Common myeloid progenitor, CD34-positive (primary cell): Measurements from ENCODE around the gene CEP55.

Experiments
- CTCF ChIA-PET: fragments of 350-600 bp; sonication (Branson Sonifier 250); formaldehyde crosslinking; loops from one replicate; lab custom pipeline; 2021; ENCODE audit warnings: antibody characterized with exemption; lab: Charles Lee
- POLR2A ChIA-PET: fragments of 350-600 bp; sonication (Branson Sonifier 250); formaldehyde crosslinking; loops from one replicate; lab custom pipeline; 2021; ENCODE audit warnings: antibody characterized with exemption; lab: Charles Lee
- DNase-seq, 3 donors: peaks; one replicate each; pipeline versions ENCODE4 v3.0.0 to v3.0.0-alpha.2; 2013
- H3K27ac ChIP-seq, 2 experiments: 1 replicate in 1 of 2; 2 replicates in 1 of 2; pipeline ENCODE4 v1.7.0; 2013; ENCODE audit warnings: inconsistent platforms in 2 of 2, low read length in 2 of 2, mild to moderate bottlenecking in 2 of 2, low read depth in 1 of 2, moderate library complexity in 1 of 2; ENCODE audit not compliant: severe bottlenecking in 2 of 2, insufficient read depth in 1 of 2, poor library complexity in 1 of 2
- H3K27me3 ChIP-seq, 5 experiments: replicated peaks in 2 of 5; 1 replicate in 3 of 5; 2 replicates in 2 of 5; pipeline versions ENCODE4 v1.6.1 to v1.7.0; 2013; ENCODE audit warnings: low read length in 4 of 5, mild to moderate bottlenecking in 2 of 5, moderate library complexity in 2 of 5, inconsistent platforms in 1 of 5; ENCODE audit not compliant: insufficient read depth in 5 of 5, control insufficient read depth in 4 of 5
- H3K36me3 ChIP-seq, 4 experiments: 1 replicate in 2 of 4; 2 replicates in 2 of 4; pipeline versions ENCODE4 v1.6.1 to v1.7.0; 2013; ENCODE audit warnings: low read length in 3 of 4, control low read depth in 1 of 4, mild to moderate bottlenecking in 1 of 4; ENCODE audit not compliant: control insufficient read depth in 4 of 4, insufficient read depth in 4 of 4
- H3K4me1 ChIP-seq, 4 experiments: 1 replicate in 3 of 4; 2 replicates in 1 of 4; pipeline versions ENCODE4 v1.6.1 to v1.7.1; 2013; ENCODE audit warnings: low read length in 3 of 4, mild to moderate bottlenecking in 3 of 4, control low read depth in 1 of 4, inconsistent platforms in 1 of 4, moderate library complexity in 1 of 4; ENCODE audit not compliant: control insufficient read depth in 4 of 4, insufficient read depth in 4 of 4; ENCODE audit errors: control extremely low read depth in 1 of 4
- H3K4me3 ChIP-seq, 7 experiments: 1 replicate in 4 of 7; 2 replicates in 3 of 7; pipeline versions ENCODE4 v1.5.1 to v1.7.0; 2013; ENCODE audit warnings: mild to moderate bottlenecking in 7 of 7, low read length in 6 of 7, moderate library complexity in 6 of 7, inconsistent platforms in 2 of 7, low read depth in 2 of 7, control low read depth in 1 of 7; ENCODE audit not compliant: insufficient read depth in 4 of 7, control insufficient read depth in 1 of 7; ENCODE audit errors: extremely low read depth in 1 of 7
- H3K9me3 ChIP-seq, 5 experiments: 1 replicate in 4 of 5; 2 replicates in 1 of 5; pipeline versions ENCODE4 v1.6.1 to v1.7.1; 2013; ENCODE audit warnings: low read length in 4 of 5, mild to moderate bottlenecking in 2 of 5, inconsistent platforms in 1 of 5, low read depth in 1 of 5, moderate library complexity in 1 of 5; ENCODE audit not compliant: control insufficient read depth in 4 of 5, insufficient read depth in 2 of 5; ENCODE audit errors: control extremely low read depth in 1 of 5
- WGBS: methylation state at CpG from one replicate; pipeline ENCODE4 v1.1.5; 2013; ENCODE audit not compliant: insufficient coverage; 5-methylcytosine and 5-hydroxymethylcytosine counted together

CEP55 gene

GRCh38 chr10:93475871-93476270, 20.5 kb upstream of the CEP55 start:
- H3K27me3 ChIP-seq, result peaks cover 0 to 4% (median 3%) of the 10 kb centered on the region in 5 experiments
- CTCF ChIA-PET, result interaction anchor here (0.8 to 22.8 kb wide), 3 partner anchors 15 to 360 kb away, joined by 3 to 375 read pairs (median 4); no protein-coding TSS in a partner anchor
- no peaks in the 10 kb centered on the region for H3K9me3 ChIP-seq
- POLR2A ChIA-PET, result no interaction called here
- peak in 1 of 3 donors; percentile 19 for DNase-seq
- 100% methylated on average over 1 of the region's 2 CpGs for WGBS
- H3K4me1 ChIP-seq, result peaks cover 0 to 7% (median 0%) of the 10 kb centered on the region in 4 experiments
- H3K27ac ChIP-seq, result no peak overlapping the region
- no peaks in the 10 kb centered on the region for H3K36me3 ChIP-seq
- no peak overlapping the region for H3K4me3 ChIP-seq

- Histone ChIP-seq H3K4me1 (peaks cover 0 to 11% (median under 1%) of the 10 kb centered on the region in 4 experiments), H3K27ac (no peak overlapping the region), H3K36me3 (no peaks in the 10 kb centered on the region), H3K9me3 (no peaks in the 10 kb centered on the region), H3K4me3 (no peak overlapping the region), H3K27me3 (peaks cover 0 to 12% (median 7%) of the 10 kb centered on the region in 5 experiments)
- CTCF ChIA-PET, result interaction anchor here (1.1 to 22.8 kb wide), 2 partner anchors 16 to 102 kb away, joined by 3 to 375 read pairs; no protein-coding TSS in a partner anchor
- DNase-seq, result no peak
- no CpG with 5 or more reads among the region's 2 CpGs for WGBS
- POLR2A ChIA-PET, result no interaction called here
Observed at GRCh38 chr10:93476756-93477155, 19.7 kb upstream of the CEP55 start.

GRCh38 chr10:93478873-93479272, 17.5 kb upstream of the CEP55 start:
- ChIA-PET POLR2A (interaction anchor here (0.7 kb wide), 1 partner anchor 16 kb away, joined by 4 read pairs; no protein-coding TSS in a partner anchor), CTCF (interaction anchor here (0.8 to 22.8 kb wide), 2 partner anchors 84 to 104 kb away, joined by 3 to 375 read pairs; no protein-coding TSS in a partner anchor)
- DNase-seq, result no peak
- WGBS, result 94% methylated on average over 6 of the region's 6 CpGs
- Histone ChIP-seq H3K4me3 (no peak overlapping the region), H3K36me3 (no peaks in the 10 kb centered on the region), H3K27ac (no peak overlapping the region), H3K4me1 (peaks cover 0 to 18% (median 6%) of the 10 kb centered on the region in 4 experiments), H3K27me3 (peaks cover 0 to 18% (median 7%) of the 10 kb centered on the region in 5 experiments), H3K9me3 (no peaks in the 10 kb centered on the region)

GRCh38 chr10:93481637-93482144, 14.7 kb upstream of the CEP55 start:
- Histone ChIP-seq H3K4me1 (peaks cover 0 to 14% (median 6%) of the 10 kb centered on the region in 4 experiments), H3K4me3 (peak overlapping the region in 6 of 7 experiments; percentile 70 to 91 (median 74)), H3K27me3 (peaks cover 0 to 18% (median 7%) of the 10 kb centered on the region in 5 experiments), H3K9me3 (no peaks in the 10 kb centered on the region), H3K36me3 (no peaks in the 10 kb centered on the region), H3K27ac (no peak overlapping the region)
- WGBS, result 43% methylated on average over 4 of the region's 7 CpGs
- ChIA-PET POLR2A (interaction anchor here (0.6 to 0.8 kb wide), 2 partner anchors 102 to 1047 kb away, joined by 3 read pairs; no protein-coding TSS in a partner anchor), CTCF (interaction anchor here (0.6 to 22.8 kb wide), 27 partner anchors 9 to 726 kb away, joined by 3 to 375 read pairs (median 6); no protein-coding TSS in a partner anchor)
- DNase-seq, result peak in 1 of 3 donors; percentile 17

GRCh38 chr10:93482145-93482834, 14.1 kb upstream of the CEP55 start, which contains the start of gene MYOF:
Gene MYOF, minus strand, starts transcription at chr10:93482334. Its CDS starts 140 bp downstream, at chr10:93482194.
- peak; percentile 81 to 91 (median 89) for DNase-seq
- Histone ChIP-seq H3K27ac (no peak within 1 kb of the TSS), H3K36me3 (no peaks in the 10 kb centered on the region), H3K9me3 (no peaks in the 10 kb centered on the region), H3K4me1 (peaks cover 0 to 11% (median 6%) of the 10 kb centered on the region in 4 experiments), H3K4me3 (peak within 1 kb of the TSS in 6 of 7 experiments; percentile 70 to 91 (median 74)), H3K27me3 (peaks cover 0 to 18% (median 7%) of the 10 kb centered on the region in 5 experiments)
- ChIA-PET POLR2A (interaction anchor here (0.6 to 1.0 kb wide), 5 partner anchors 70 to 1047 kb away, joined by 3 read pairs; no protein-coding TSS in a partner anchor), CTCF (interaction anchor here (0.7 to 22.8 kb wide), 34 partner anchors 9 to 407 kb away, joined by 3 to 375 read pairs (median 5); no protein-coding TSS in a partner anchor)
- WGBS, result 0% methylated on average over 15 of the region's 27 CpGs

GRCh38 chr10:93485690-93486089, 10.7 kb upstream of the CEP55 start:
- Histone ChIP-seq H3K4me1 (peaks cover 0 to 11% (median 6%) of the 10 kb centered on the region in 4 experiments), H3K27me3 (peaks cover 0 to 17% (median 5%) of the 10 kb centered on the region in 5 experiments), H3K27ac (no peak overlapping the region), H3K4me3 (no peak overlapping the region), H3K9me3 (no peaks in the 10 kb centered on the region), H3K36me3 (no peaks in the 10 kb centered on the region)
- no CpG with 5 or more reads among the region's 1 CpG for WGBS
- no peak for DNase-seq
- ChIA-PET CTCF (interaction anchor here (0.6 to 22.8 kb wide), 3 partner anchors 11 to 111 kb away, joined by 3 to 375 read pairs (median 4); partner anchors contain the start of gene CEP55), POLR2A (interaction anchor here (0.6 kb wide), 1 partner anchor 52 kb away, joined by 3 read pairs; no protein-coding TSS in a partner anchor)
